Neural progenitor cell (in vitro differentiated cells): ENCODE results near the gene KRTAP4-2.

Experiments
- EZH2 ChIP-seq: fragments of 200-600 bp; sonication (generic); IDR thresholded peaks from 2 replicates; pipeline ENCODE4 v1.6.1; 2017; ENCODE audit warnings: antibody characterized with exemption, mild to moderate bottlenecking, moderate library complexity
- EZH2phosphoT487 ChIP-seq: fragments of 200-600 bp; sonication (generic); IDR thresholded peaks from 2 replicates; pipeline ENCODE4 v1.6.1; 2017; ENCODE audit warnings: antibody characterized with exemption
- TF ChIP-seq, protein P1 (sequence below): fragments of 200-600 bp; sonication (generic); IDR thresholded peaks from 2 replicates; pipeline ENCODE4 v1.5.1; 2017; ENCODE audit warnings: antibody characterized with exemption, mild to moderate bottlenecking

DNA sequence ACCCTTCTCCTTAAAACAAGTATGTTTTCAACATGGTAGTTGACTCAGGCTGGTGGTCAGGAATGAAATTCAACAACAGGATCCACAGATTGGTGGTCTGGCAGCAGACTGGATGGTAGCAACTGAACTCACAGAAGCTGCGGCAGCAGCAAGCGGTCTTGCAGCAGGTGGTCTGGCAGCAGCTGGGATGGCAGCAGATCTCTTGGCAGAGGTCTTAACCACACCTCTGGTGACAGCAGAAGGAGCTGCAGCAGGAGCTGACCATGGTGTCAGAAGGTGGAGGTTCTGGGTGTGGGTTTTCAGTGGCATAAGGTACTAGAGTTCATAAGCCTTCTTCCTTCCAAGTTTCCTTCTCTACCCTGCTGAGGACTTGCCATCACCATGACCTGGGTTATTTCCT is 8.9 kb upstream of the KRTAP4-2 start:
- TF ChIP-seq, protein P1, sequence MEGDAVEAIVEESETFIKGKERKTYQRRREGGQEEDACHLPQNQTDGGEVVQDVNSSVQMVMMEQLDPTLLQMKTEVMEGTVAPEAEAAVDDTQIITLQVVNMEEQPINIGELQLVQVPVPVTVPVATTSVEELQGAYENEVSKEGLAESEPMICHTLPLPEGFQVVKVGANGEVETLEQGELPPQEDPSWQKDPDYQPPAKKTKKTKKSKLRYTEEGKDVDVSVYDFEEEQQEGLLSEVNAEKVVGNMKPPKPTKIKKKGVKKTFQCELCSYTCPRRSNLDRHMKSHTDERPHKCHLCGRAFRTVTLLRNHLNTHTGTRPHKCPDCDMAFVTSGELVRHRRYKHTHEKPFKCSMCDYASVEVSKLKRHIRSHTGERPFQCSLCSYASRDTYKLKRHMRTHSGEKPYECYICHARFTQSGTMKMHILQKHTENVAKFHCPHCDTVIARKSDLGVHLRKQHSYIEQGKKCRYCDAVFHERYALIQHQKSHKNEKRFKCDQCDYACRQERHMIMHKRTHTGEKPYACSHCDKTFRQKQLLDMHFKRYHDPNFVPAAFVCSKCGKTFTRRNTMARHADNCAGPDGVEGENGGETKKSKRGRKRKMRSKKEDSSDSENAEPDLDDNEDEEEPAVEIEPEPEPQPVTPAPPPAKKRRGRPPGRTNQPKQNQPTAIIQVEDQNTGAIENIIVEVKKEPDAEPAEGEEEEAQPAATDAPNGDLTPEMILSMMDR = no peak
- TF ChIP-seq EZH2 = no peak
- no peak for TF ChIP-seq EZH2phosphoT487
